ENCODE data around the gene C2orf81.

The C2orf81 gene

DNA sequence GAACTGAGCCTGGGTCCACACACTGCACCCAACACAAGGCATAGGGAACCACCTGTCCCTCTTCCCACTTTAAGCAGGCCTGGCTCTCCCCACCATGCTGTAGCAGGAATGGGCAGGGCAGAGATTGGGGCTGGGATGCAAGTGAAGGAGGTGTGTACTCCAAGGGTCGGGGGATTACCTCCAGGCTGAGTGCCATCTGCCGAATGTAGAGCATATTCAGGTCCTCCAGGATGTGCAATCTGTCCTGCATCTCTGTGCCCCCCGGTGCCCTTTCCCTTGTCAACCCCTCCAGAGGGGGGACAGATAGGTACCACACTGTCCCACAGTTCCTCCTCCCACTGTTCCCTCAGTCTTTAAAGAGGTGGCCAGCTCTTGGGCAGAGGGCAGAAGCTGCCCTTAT, 18.0 kb upstream of the C2orf81 start:
- peak overlapping the region; percentile 67; the same call in 1 of the 2 replicates for H3K9ac ChIP-seq
- peak overlapping the region; percentile 75; the same call in 1 of the 2 replicates for H2AFZ ChIP-seq (ENCODE audit: low read depth)
- H3K27me3 ChIP-seq (ENCODE audit: insufficient read depth, low read depth), result no peaks in the 10 kb centered on the region
- TF ChIP-seq, protein P1, sequence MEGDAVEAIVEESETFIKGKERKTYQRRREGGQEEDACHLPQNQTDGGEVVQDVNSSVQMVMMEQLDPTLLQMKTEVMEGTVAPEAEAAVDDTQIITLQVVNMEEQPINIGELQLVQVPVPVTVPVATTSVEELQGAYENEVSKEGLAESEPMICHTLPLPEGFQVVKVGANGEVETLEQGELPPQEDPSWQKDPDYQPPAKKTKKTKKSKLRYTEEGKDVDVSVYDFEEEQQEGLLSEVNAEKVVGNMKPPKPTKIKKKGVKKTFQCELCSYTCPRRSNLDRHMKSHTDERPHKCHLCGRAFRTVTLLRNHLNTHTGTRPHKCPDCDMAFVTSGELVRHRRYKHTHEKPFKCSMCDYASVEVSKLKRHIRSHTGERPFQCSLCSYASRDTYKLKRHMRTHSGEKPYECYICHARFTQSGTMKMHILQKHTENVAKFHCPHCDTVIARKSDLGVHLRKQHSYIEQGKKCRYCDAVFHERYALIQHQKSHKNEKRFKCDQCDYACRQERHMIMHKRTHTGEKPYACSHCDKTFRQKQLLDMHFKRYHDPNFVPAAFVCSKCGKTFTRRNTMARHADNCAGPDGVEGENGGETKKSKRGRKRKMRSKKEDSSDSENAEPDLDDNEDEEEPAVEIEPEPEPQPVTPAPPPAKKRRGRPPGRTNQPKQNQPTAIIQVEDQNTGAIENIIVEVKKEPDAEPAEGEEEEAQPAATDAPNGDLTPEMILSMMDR (conservative IDR thresholded peaks at IDR 0.05; ENCODE audit: low read depth, low read length), result no peak
- H4K20me1 ChIP-seq (ENCODE audit: insufficient read depth), result no peaks in the 10 kb centered on the region
- no peaks in the 10 kb centered on the region for H3K36me3 ChIP-seq (ENCODE audit: insufficient read depth)
- H3K4me2 ChIP-seq, result peak overlapping the region; percentile 63
- peak overlapping the region; percentile 2 for H3K4me3 ChIP-seq (IDR thresholded peaks at IDR 0.05; ENCODE audit: insufficient read depth, low read depth, low read length)
- no peaks in the 10 kb centered on the region for H3K79me2 ChIP-seq (ENCODE audit: insufficient read depth, low read depth)
- H3K27ac ChIP-seq, result no peak overlapping the region
- peaks cover 12% of the 10 kb centered on the region for H3K4me1 ChIP-seq (ENCODE audit: low read depth, poor library complexity, severe bottlenecking)

DNA sequence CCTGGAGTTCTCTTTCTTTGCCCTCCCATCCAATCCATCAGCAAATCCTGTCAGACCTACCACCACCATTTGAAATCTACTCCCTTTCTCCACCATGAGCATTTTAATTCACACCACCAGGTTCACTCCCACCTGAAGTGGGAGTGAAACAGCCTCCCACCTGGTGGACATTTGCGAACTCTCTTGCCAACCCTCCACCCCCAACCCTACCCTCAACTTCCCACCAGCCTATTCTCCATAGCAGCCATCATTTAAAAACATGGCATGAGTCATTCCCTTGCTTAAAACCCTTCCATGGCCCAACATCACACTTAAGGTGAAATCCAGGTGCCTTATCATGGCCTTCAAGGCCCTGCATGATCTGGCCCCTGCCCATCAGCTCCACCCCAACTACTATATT, 16.8 kb upstream of the C2orf81 start:
- Histone ChIP-seq H3K4me2 (no peak overlapping the region), H2AFZ (ENCODE audit: low read depth) (no peak overlapping the region), H3K36me3 (ENCODE audit: insufficient read depth) (no peaks in the 10 kb centered on the region), H3K4me1 (ENCODE audit: low read depth, poor library complexity, severe bottlenecking) (peaks cover 12% of the 10 kb centered on the region), H3K4me3 (IDR thresholded peaks at IDR 0.05; ENCODE audit: insufficient read depth, low read depth, low read length) (no peak overlapping the region), H3K9ac (no peak overlapping the region), H4K20me1 (ENCODE audit: insufficient read depth) (no peaks in the 10 kb centered on the region), H3K27me3 (ENCODE audit: insufficient read depth, low read depth) (no peaks in the 10 kb centered on the region), H3K79me2 (ENCODE audit: insufficient read depth, low read depth) (no peaks in the 10 kb centered on the region), H3K27ac (no peak overlapping the region)
- TF ChIP-seq, protein P1 (conservative IDR thresholded peaks at IDR 0.05; ENCODE audit: low read depth, low read length), result no peak

DNA sequence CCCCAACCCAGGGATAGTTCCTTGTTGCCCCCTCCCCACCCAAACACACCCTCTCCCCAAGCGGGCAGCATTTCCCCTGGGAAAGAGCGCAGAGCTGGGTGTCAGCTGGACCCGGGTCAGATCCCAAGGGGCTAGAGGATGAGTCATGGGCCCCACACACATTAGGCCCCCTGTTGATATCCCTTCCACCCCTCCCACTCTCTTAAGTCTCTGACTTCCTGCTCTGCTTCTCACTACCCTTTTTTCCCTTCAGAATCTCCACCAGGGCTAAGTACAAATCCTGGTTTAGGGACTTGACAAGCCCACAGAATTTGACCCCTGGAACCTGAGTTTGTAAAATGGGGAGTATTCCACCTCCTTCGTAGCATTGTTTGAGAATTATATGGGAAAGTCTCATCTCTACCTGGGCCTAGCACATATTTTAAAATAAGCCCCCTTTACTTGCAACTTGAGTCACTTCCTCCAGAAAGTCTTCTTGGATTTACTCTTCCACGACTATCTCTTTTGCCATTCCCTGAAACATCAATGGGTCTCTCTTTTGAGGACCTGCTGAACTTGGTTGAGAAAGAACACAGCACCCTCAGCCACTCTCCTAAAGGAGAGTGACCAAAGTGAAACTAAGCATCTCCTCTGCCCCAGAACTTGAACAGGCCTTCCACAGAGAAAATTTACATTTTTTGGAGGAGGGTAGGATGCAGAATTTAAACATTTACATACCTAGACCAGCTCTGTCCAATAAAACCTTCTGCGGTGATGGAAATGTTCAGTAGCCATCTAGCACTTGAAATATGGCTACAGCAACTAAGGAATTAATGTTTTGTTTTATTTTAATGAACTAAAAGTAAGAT, 15.7 kb upstream of the C2orf81 start:
- no peaks in the 10 kb centered on the region for H3K36me3 ChIP-seq (ENCODE audit: insufficient read depth)
- H3K4me2 ChIP-seq, result no peak overlapping the region
- no peak overlapping the region for H3K4me3 ChIP-seq (IDR thresholded peaks at IDR 0.05; ENCODE audit: insufficient read depth, low read depth, low read length)
- TF ChIP-seq, protein P1 (conservative IDR thresholded peaks at IDR 0.05; ENCODE audit: low read depth, low read length), result no peak
- no peaks in the 10 kb centered on the region for H3K79me2 ChIP-seq (ENCODE audit: insufficient read depth, low read depth)
- H3K9ac ChIP-seq, result no peak overlapping the region
- no peak overlapping the region for H3K27ac ChIP-seq
- H2AFZ ChIP-seq (ENCODE audit: low read depth), result no peak overlapping the region
- no peaks in the 10 kb centered on the region for H3K27me3 ChIP-seq (ENCODE audit: insufficient read depth, low read depth)
- no peaks in the 10 kb centered on the region for H4K20me1 ChIP-seq (ENCODE audit: insufficient read depth)
- peaks cover 12% of the 10 kb centered on the region for H3K4me1 ChIP-seq (ENCODE audit: low read depth, poor library complexity, severe bottlenecking)

DNA sequence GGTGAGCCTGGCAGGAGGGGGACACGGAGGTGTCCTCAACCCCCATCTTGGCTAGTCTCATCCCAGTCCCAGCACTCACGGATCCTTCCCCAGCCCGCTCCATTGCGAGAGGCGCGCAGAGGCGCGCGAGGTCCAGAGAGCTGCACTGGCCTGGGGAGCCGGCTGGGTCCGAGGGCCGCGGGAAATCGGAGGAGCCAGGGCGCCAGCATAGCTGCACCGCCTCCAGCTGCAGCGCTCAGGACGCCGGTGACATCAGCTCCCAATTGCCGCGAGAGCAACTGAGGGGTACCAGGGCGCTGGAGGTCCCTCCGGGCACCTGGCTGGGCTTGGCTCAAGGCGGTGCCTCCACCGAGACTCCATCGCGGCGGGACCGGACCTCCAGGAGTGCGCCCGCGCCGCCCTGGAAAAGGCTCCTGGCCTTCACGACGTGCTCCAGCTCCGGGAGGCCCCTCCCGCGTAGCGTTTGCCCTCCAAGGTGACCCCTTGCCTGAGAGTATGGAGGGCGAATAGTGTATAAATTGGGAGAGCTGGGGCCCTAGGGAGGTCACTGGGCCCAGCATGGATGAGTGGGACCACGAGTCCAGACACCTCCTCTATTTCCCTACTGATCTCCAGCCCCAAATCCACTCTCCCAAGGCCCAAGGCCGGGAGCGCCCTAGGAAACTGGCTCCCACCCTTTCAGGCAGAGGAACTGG, 14.8 kb upstream of the C2orf81 start:
- no peaks in the 10 kb centered on the region for H3K79me2 ChIP-seq (ENCODE audit: insufficient read depth, low read depth)
- TF ChIP-seq, protein P1 (conservative IDR thresholded peaks at IDR 0.05; ENCODE audit: low read depth, low read length), result no peak
- H4K20me1 ChIP-seq (ENCODE audit: insufficient read depth), result no peaks in the 10 kb centered on the region
- H3K4me3 ChIP-seq (IDR thresholded peaks at IDR 0.05; ENCODE audit: insufficient read depth, low read depth, low read length), result no peak overlapping the region
- no peaks in the 10 kb centered on the region for H3K36me3 ChIP-seq (ENCODE audit: insufficient read depth)
- no peak overlapping the region for H3K9ac ChIP-seq
- H3K4me1 ChIP-seq (ENCODE audit: low read depth, poor library complexity, severe bottlenecking), result peaks cover 12% of the 10 kb centered on the region
- H3K27me3 ChIP-seq (ENCODE audit: insufficient read depth, low read depth), result no peaks in the 10 kb centered on the region
- H3K4me2 ChIP-seq, result no peak overlapping the region
- H3K27ac ChIP-seq, result no peak overlapping the region
- no peak overlapping the region for H2AFZ ChIP-seq (ENCODE audit: low read depth)
